ENCODE results near the gene ANKRA2.

The ANKRA2 gene

DNA sequence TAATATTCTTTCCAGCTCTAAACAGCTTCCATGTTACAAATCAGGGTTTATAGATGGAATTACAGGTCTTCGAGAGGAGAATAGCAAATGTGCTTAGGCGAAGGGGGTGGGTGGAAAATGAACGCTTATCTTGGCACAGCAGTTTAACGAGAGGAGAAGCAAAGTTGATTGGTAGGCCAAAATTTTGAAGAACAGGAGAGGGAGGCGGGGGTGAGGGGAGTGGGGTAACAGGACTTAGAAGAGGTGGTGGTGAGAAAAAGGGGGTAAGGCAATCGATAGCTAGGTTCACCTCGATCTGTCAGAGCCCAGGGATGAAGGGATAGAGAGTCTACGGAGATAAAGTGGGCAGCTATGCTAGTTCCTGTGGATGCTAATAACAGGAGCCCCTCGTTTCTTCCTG, 764 bp downstream of the ANKRA2 start:
- Histone ChIP-seq H3K9me3 (ENCODE audit: insufficient read depth, low read length, severe bottlenecking) (no peaks in the 10 kb centered on the region), H3K4me2 (ENCODE audit: insufficient read depth, low read length) (peak overlapping the region; percentile 96), H3K79me2 (ENCODE audit: insufficient read depth, low read length) (peaks cover 71% of the 10 kb centered on the region), H4K20me1 (ENCODE audit: insufficient read depth, low read length) (no peaks in the 10 kb centered on the region; the same call in 1 of the 2 replicates), H3K27ac (ENCODE audit: low read length) (peak overlapping the region; percentile 92), H3K27me3 (ENCODE audit: insufficient read depth, low read length, poor library complexity) (no peaks in the 10 kb centered on the region), H3K4me3 (ENCODE audit: low read depth in 1 of 2, low read length in 2 of 2) (peak overlapping the region; percentile 90 to 96), H3K9ac (ENCODE audit: low read depth, low read length) (peak overlapping the region; percentile 96), H3K4me1 (ENCODE audit: insufficient read depth, low read length) (peaks cover 44% of the 10 kb centered on the region), H3K36me3 (ENCODE audit: insufficient read depth, low read length) (peaks cover 29% of the 10 kb centered on the region), H2AFZ (ENCODE audit: low read depth, low read length) (peak overlapping the region; percentile 93)
- DNase-seq (peak; percentile 22), ATAC-seq (ENCODE audit: insufficient read depth, low read depth) (0 out of 3 replicates have a peak, but pooled peaks have one; percentile 1)
- TF ChIP-seq, protein P1, sequence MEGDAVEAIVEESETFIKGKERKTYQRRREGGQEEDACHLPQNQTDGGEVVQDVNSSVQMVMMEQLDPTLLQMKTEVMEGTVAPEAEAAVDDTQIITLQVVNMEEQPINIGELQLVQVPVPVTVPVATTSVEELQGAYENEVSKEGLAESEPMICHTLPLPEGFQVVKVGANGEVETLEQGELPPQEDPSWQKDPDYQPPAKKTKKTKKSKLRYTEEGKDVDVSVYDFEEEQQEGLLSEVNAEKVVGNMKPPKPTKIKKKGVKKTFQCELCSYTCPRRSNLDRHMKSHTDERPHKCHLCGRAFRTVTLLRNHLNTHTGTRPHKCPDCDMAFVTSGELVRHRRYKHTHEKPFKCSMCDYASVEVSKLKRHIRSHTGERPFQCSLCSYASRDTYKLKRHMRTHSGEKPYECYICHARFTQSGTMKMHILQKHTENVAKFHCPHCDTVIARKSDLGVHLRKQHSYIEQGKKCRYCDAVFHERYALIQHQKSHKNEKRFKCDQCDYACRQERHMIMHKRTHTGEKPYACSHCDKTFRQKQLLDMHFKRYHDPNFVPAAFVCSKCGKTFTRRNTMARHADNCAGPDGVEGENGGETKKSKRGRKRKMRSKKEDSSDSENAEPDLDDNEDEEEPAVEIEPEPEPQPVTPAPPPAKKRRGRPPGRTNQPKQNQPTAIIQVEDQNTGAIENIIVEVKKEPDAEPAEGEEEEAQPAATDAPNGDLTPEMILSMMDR (IDR thresholded peaks at IDR 0.05; ENCODE audit: borderline replicate concordance, extremely low read depth, low read length, poor library complexity, severe bottlenecking): no peak
- no peak for TF ChIP-seq EZH2 (IDR thresholded peaks at IDR 0.05; ENCODE audit: borderline replicate concordance, low read depth, low read length, severe bottlenecking)

DNA sequence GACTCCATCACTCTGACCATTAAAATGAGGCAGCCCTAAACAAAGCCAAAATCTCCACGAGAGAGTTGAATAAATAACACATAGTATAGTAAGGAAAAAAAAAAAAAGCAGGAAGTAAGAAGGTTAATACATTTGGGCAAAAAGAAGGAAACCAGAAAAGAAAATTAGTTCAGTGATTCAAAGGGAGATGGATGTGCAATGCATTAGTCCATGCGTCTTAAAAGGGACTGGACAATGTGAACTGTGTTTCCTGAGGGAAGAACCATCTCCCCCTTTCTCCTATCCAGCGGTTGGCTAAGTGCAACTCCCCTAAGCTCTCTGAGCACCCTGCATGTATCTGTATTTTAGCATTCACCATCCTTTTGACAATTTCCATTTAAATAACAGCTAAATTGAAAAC, 1.4 kb downstream of the ANKRA2 start:
- DNase-seq: no peak
- H3K27me3 ChIP-seq (ENCODE audit: insufficient read depth, low read length, poor library complexity): no peaks in the 10 kb centered on the region
- ATAC-seq (ENCODE audit: insufficient read depth, low read depth): no peak
- peak overlapping the region; percentile 96 for H3K9ac ChIP-seq (ENCODE audit: low read depth, low read length)
- peak overlapping the region; percentile 92 for H3K27ac ChIP-seq (ENCODE audit: low read length)
- TF ChIP-seq, protein P1 (IDR thresholded peaks at IDR 0.05; ENCODE audit: borderline replicate concordance, extremely low read depth, low read length, poor library complexity, severe bottlenecking): no peak
- peaks cover 29% of the 10 kb centered on the region for H3K36me3 ChIP-seq (ENCODE audit: insufficient read depth, low read length)
- peak overlapping the region; percentile 90 to 96; a peak in 3 of 4 replicates for H3K4me3 ChIP-seq (ENCODE audit: low read depth in 1 of 2, low read length in 2 of 2)
- H3K9me3 ChIP-seq (ENCODE audit: insufficient read depth, low read length, severe bottlenecking): no peaks in the 10 kb centered on the region
- H3K4me1 ChIP-seq (ENCODE audit: insufficient read depth, low read length): peaks cover 44% of the 10 kb centered on the region
- no peaks in the 10 kb centered on the region; the same call in 1 of the 2 replicates for H4K20me1 ChIP-seq (ENCODE audit: insufficient read depth, low read length)
- H2AFZ ChIP-seq (ENCODE audit: low read depth, low read length): no peak overlapping the region; the same call in 1 of the 2 replicates
- H3K4me2 ChIP-seq (ENCODE audit: insufficient read depth, low read length): peak overlapping the region; percentile 96
- H3K79me2 ChIP-seq (ENCODE audit: insufficient read depth, low read length): peaks cover 64% of the 10 kb centered on the region

DNA sequence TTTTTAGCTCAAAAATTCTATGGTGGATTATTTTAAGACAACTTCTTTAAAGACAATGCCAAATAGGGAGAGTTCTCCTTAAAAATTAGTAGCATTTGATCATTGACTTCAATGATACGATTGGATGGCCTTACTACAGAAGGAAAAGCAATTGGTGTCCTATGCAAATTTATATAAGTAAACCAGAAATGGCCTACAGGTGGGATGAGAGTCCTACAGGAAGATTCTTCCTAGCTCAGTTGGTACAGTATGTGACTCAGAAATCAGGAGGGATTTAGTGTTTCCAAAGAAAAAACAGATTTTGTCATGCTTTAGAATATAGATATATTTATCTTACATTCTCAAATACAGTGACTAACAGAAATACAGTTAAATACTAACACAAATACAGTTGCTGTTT, 6.5 kb downstream of the ANKRA2 start:
- peaks cover 13% of the 10 kb centered on the region for H3K79me2 ChIP-seq (ENCODE audit: insufficient read depth, low read length)
- H3K27me3 ChIP-seq (ENCODE audit: insufficient read depth, low read length, poor library complexity): no peaks in the 10 kb centered on the region
- ATAC-seq (ENCODE audit: insufficient read depth, low read depth): no peak
- no peaks in the 10 kb centered on the region for H4K20me1 ChIP-seq (ENCODE audit: insufficient read depth, low read length)
- no peak overlapping the region for H2AFZ ChIP-seq (ENCODE audit: low read depth, low read length)
- H3K36me3 ChIP-seq (ENCODE audit: insufficient read depth, low read length): peaks cover 41% of the 10 kb centered on the region
- TF ChIP-seq EZH2 (IDR thresholded peaks at IDR 0.05; ENCODE audit: borderline replicate concordance, low read depth, low read length, severe bottlenecking): no peak
- TF ChIP-seq, protein P1 (IDR thresholded peaks at IDR 0.05; ENCODE audit: borderline replicate concordance, extremely low read depth, low read length, poor library complexity, severe bottlenecking): no peak
- no peak overlapping the region for H3K4me2 ChIP-seq (ENCODE audit: insufficient read depth, low read length)
- H3K27ac ChIP-seq (ENCODE audit: low read length): no peak overlapping the region
- H3K4me1 ChIP-seq (ENCODE audit: insufficient read depth, low read length): peaks cover 10% of the 10 kb centered on the region
- no peak overlapping the region for H3K9ac ChIP-seq (ENCODE audit: low read depth, low read length)
- no peak overlapping the region for H3K4me3 ChIP-seq (ENCODE audit: low read depth in 1 of 2, low read length in 2 of 2)
- no peak for DNase-seq
- H3K9me3 ChIP-seq (ENCODE audit: insufficient read depth, low read length, severe bottlenecking): no peaks in the 10 kb centered on the region

DNA sequence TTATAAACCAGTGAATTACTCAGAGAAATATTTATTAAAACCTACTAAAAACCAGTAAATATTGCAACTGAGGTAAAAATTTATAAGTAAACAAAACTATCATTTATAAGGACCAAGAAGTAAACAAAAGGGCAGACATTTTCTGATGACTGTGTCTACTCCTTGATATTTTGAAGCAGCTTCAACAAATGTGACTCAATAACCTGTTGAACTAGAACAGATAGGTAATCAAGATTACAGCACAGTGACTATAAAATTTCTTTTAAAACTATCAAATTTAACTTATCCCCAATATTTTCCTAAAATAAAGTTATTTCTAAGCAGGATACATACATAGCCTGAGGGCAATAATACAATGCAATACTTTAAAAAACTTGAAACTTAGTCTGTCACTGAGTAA, 12.8 kb downstream of the ANKRA2 start:
- no peak overlapping the region for H3K9ac ChIP-seq (ENCODE audit: low read depth, low read length)
- no peaks in the 10 kb centered on the region for H3K79me2 ChIP-seq (ENCODE audit: insufficient read depth, low read length)
- TF ChIP-seq, protein P1 (IDR thresholded peaks at IDR 0.05; ENCODE audit: borderline replicate concordance, extremely low read depth, low read length, poor library complexity, severe bottlenecking): no peak
- no peak for TF ChIP-seq EZH2 (IDR thresholded peaks at IDR 0.05; ENCODE audit: borderline replicate concordance, low read depth, low read length, severe bottlenecking)
- no peak overlapping the region for H3K27ac ChIP-seq (ENCODE audit: low read length)
- H3K4me3 ChIP-seq (ENCODE audit: low read depth in 1 of 2, low read length in 2 of 2): no peak overlapping the region
- H3K4me2 ChIP-seq (ENCODE audit: insufficient read depth, low read length): no peak overlapping the region
- H3K27me3 ChIP-seq (ENCODE audit: insufficient read depth, low read length, poor library complexity): no peaks in the 10 kb centered on the region
- ATAC-seq (ENCODE audit: insufficient read depth, low read depth) (no peak), DNase-seq (no peak)
- H3K9me3 ChIP-seq (ENCODE audit: insufficient read depth, low read length, severe bottlenecking): no peaks in the 10 kb centered on the region
- no peaks in the 10 kb centered on the region for H3K4me1 ChIP-seq (ENCODE audit: insufficient read depth, low read length)
- H4K20me1 ChIP-seq (ENCODE audit: insufficient read depth, low read length): no peaks in the 10 kb centered on the region
- no peak overlapping the region for H2AFZ ChIP-seq (ENCODE audit: low read depth, low read length)
- peaks cover 20% of the 10 kb centered on the region for H3K36me3 ChIP-seq (ENCODE audit: insufficient read depth, low read length)

Measured in DND-41 (cell line).